GM21390 (cell line): ENCODE data around the gene JAK1.

Experiments
- ATAC-seq: cut with Tn5 transposase; IDR thresholded peaks from one replicate; pipeline ENCODE4 v1.9.1; 2021; ENCODE audit not compliant: unreplicated experiment

Gene JAK1

DNA sequence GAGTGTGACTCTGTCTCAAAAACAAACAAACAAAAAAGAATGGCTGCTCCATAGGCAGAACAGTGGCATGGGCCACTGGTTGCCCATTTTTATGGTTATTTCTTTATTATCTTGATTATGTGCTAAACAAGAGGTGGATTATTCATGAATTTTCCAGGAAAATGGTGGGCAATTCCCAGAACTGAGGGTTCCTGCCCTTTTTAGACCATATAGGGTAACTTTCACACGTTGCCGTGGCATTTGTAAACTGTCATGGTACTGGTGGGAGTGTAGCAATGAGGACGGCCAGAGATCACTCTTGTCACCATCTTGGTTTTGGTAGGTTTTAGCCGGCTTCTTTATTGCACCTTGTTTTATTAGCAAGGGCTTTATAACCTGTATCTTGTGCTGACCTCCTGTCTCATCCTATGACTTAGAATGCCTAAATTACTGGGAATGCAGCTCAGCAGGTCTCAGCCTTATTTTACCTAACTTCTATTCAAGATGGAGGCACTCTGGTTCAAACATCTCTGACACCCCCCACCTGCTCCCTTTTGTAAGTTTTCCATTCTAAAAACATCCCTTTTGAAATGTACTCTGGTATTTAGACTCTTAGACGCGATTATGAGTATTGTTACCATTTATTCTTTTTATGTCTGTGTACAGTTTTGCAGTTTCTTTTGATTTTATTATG, 164.4 kb downstream of the JAK1 start:
- no peak for ATAC-seq

DNA sequence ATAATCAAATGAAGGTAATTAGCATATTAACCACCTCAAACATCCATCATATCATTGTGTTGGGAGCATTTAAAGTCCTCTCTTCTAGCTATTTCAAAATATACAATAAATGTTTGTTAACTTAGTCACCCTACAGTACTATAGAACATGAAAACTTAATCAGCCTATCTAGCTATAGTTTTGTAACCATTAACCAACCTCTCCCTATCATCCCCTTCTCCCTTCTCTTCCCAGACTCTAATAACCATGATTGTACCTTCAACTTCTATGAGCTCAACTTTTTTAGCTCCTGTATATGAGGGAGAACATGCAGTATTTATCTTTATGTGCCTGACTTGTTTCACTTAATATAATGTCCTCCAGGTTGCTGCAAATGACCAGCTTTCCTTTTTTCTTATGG, 167.5 kb downstream of the JAK1 start:
- ATAC-seq: no peak

DNA sequence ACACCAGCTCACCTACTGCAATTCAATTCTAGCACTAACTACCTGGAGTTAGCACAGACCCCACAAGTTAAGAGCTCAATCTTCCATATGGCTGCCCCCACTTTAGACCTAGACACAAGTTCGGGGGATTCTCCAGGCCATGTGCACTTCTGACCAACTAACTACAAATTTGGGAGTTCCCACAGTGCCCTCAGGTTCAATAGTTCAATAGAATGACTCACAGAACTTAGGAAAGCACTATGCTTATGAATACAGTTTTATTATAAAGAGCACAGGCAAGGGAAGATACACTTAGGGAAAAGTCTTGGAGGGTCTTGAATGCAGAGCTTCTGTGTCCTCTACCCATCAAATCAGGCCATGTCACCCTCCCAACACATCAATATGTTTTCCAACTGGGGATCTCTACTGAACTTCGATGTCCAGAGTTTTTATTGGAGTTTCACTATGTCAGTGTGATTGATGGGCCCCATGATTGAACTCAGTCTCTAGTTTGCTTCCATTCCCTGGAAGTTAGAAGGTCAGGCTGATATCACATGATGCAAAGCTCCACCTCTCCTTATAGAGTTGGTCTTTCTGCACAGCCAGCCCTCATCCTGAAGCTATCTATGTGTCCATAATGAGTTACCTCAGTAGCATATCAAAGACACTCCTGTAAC, 175.4 kb downstream of the JAK1 start:
- no peak for ATAC-seq
